Transverse colon (tissue), 4 donors: ENCODE measurements around the gene MT1E.

ENCODE experiments used
- CTCF ChIP-seq, 5 experiments: fragments of 200-600 bp in 3 of 5; fragments of 450-650 bp in 2 of 5; sonication (generic) in 3 of 5; IDR thresholded peaks; 1 replicate in 2 of 5; 2 replicates in 3 of 5; pipeline ENCODE4 v1.5.1; 2016 to 2017; ENCODE audit warnings: antibody characterized with exemption in 5 of 5, inconsistent platforms in 3 of 5, mild to moderate bottlenecking in 2 of 5, moderate library complexity in 1 of 5
- POLR2A ChIP-seq: fragments of 450-650 bp; IDR thresholded peaks from one replicate; pipeline ENCODE4 v1.6.1; 2016; ENCODE audit warnings: antibody characterized with exemption, mild to moderate bottlenecking, moderate library complexity
- POLR2AphosphoS5 ChIP-seq, 3 donors: sonication (generic); formaldehyde crosslinking; IDR thresholded peaks; one replicate each; pipeline ENCODE4 v1.6.1; 2016; ENCODE audit warnings: antibody characterized with exemption in 3 of 3

DNA sequence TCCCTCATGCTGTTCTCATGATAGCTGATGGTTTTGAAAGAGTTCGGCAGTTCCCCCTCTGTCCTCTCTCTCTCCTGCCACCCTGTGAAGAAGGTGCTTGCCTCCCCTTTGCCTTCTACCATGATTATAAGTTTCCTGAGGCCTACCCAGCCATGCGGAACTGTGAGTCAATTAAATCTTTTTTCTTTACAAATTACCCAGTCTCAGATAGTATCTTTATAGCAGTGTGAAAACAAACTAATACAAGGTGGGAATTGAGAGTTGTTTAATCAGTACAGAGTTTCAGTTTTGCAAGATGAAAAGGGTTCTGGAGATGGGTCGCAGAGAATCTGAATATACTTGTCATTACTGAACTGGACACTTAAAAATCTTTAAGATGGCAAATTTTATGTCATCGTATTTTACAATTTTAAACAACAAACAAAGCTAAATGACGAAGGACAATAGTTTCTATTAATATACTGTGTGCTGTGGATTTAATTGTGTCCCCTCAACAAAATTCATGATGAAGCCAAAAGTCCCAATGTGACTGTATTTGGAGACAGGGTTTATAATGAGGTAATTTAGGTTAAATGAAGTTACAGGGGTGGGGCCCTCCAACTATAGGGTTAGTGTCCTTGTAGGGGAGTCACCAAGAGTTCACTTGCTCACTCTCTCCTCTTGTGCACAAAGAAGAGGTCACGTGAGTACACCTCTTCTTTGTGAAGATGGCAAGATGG lies 31.8 kb upstream of the MT1E start:
- TF ChIP-seq CTCF (IDR thresholded peaks at IDR 0.05): no peak
- TF ChIP-seq POLR2AphosphoS5 (IDR thresholded peaks at IDR 0.05): no peak
- TF ChIP-seq POLR2A: no peak
